Thyroid gland (tissue), 4 donors: Measurements from ENCODE around the gene DLGAP4.

Experiments
- POLR2A ChIP-seq, 2 donors: fragments of 450-650 bp; IDR thresholded peaks; one replicate each; pipeline ENCODE4 v1.6.1; 2017; ENCODE audit warnings: antibody characterized with exemption in 2 of 2, mild to moderate bottlenecking in 2 of 2, moderate library complexity in 1 of 2
- TF ChIP-seq, protein P1 (sequence below), 6 experiments: fragments of 200-600 bp in 3 of 6; fragments of 450-650 bp in 3 of 6; sonication (generic) in 3 of 6; IDR thresholded peaks; one replicate each; pipeline ENCODE4 v1.5.1; 2016 to 2019; ENCODE audit warnings: antibody characterized with exemption in 6 of 6, mild to moderate bottlenecking in 2 of 6, inconsistent platforms in 1 of 6, moderate library complexity in 1 of 6

GRCh38 chr20:36308986-36309385, 2.8 kb downstream of the DLGAP4 start:
- TF ChIP-seq, protein P1, sequence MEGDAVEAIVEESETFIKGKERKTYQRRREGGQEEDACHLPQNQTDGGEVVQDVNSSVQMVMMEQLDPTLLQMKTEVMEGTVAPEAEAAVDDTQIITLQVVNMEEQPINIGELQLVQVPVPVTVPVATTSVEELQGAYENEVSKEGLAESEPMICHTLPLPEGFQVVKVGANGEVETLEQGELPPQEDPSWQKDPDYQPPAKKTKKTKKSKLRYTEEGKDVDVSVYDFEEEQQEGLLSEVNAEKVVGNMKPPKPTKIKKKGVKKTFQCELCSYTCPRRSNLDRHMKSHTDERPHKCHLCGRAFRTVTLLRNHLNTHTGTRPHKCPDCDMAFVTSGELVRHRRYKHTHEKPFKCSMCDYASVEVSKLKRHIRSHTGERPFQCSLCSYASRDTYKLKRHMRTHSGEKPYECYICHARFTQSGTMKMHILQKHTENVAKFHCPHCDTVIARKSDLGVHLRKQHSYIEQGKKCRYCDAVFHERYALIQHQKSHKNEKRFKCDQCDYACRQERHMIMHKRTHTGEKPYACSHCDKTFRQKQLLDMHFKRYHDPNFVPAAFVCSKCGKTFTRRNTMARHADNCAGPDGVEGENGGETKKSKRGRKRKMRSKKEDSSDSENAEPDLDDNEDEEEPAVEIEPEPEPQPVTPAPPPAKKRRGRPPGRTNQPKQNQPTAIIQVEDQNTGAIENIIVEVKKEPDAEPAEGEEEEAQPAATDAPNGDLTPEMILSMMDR (IDR thresholded peaks at IDR 0.05): no peak
- TF ChIP-seq POLR2A (IDR thresholded peaks at IDR 0.05): no peak
